Panc1 (cell line): Measurements from ENCODE around the gene NKX2-2. TPM values are rescaled to one million over a fixed set of nuclear protein-coding genes. Genes with fewer than 3 reads are reported as not detected.

Experiments used
- ATAC-seq: fragments of 200-7000 bp; cut with Tn5 transposase; 2 replicates; pipeline ENCODE4 v1.9.1; 2020; ENCODE audit warnings: mild to moderate bottlenecking, moderate library complexity
- BruUV-seq: library from RNA; stranded (reverse); fragments of 400-500 nt; replicated peaks from 2 replicates; lab custom pipeline; 2021; lab: Mats Ljungman, UMichigan
- CTCF ChIA-PET: fragments of 300-600 bp; sonication (Branson Sonifier 250); formaldehyde crosslinking; loops from one replicate; lab custom pipeline; 2022; ENCODE audit warnings: antibody characterized with exemption; lab: Charles Lee
- POLR2A ChIA-PET: fragments of 300-600 bp; sonication (Branson Sonifier 250); formaldehyde crosslinking; loops from one replicate; lab custom pipeline; 2022; ENCODE audit warnings: antibody characterized with exemption; lab: Charles Lee
- DNase-seq: peaks from one replicate; pipeline ENCODE4 v3.0.0-alpha.2; 2010; ENCODE audit warnings: low read depth, low spot score
- H3K27ac ChIP-seq: 2 replicates; pipeline ENCODE4 v1.5.1; 2011; ENCODE audit warnings: mild to moderate bottlenecking, low read length, inconsistent platforms
- H3K27me3 ChIP-seq: fragments of 200-500 bp; sonication (Bioruptor generic); 2 replicates; pipeline ENCODE4 v1.6.0; 2014; ENCODE audit warnings: low read length, inconsistent platforms; ENCODE audit not compliant: control insufficient read depth, insufficient read depth
- H3K36me3 ChIP-seq: fragments of 200-500 bp; sonication (Bioruptor generic); 2 replicates; pipeline ENCODE4 v1.5.1; 2014; ENCODE audit warnings: inconsistent platforms, mild to moderate bottlenecking, low read length, moderate library complexity; ENCODE audit not compliant: control insufficient read depth, insufficient read depth
- H3K4me1 ChIP-seq: 2 replicates; pipeline ENCODE4 v1.5.1; 2011; ENCODE audit warnings: inconsistent platforms, mild to moderate bottlenecking, low read length, moderate library complexity; ENCODE audit not compliant: control insufficient read depth, insufficient read depth
- H3K4me3 ChIP-seq, 2 experiments: 2 replicates each; pipeline ENCODE4 v1.5.1; 2011 to 2012; ENCODE audit warnings: low read depth in 2 of 2, low read length in 2 of 2, mild to moderate bottlenecking in 2 of 2, inconsistent platforms in 1 of 2, moderate library complexity in 1 of 2
- H3K9me3 ChIP-seq: fragments of 200-500 bp; sonication (Bioruptor generic); 2 replicates; pipeline ENCODE4 v1.5.1; 2014; ENCODE audit warnings: low read depth, mild to moderate bottlenecking, inconsistent platforms, low read length, moderate library complexity; ENCODE audit not compliant: control insufficient read depth, insufficient read depth
- CTCF ChIP-seq: fragments of 450-650 bp; IDR thresholded peaks from 2 replicates; pipeline ENCODE4 v1.5.1; 2017; ENCODE audit warnings: mild to moderate bottlenecking
- POLR2AphosphoS5 ChIP-seq: IDR thresholded peaks from 2 replicates; pipeline ENCODE4 v1.6.1; 2012; ENCODE audit warnings: mild to moderate bottlenecking, low read depth, low read length, moderate library complexity
- REST ChIP-seq, 2 experiments: IDR thresholded peaks; 2 replicates each; pipeline ENCODE4 v1.6.1; 2011 to 2012; ENCODE audit warnings: low read depth in 2 of 2, control low read depth in 1 of 2, low read length in 1 of 2, mild to moderate bottlenecking in 1 of 2, moderate library complexity in 1 of 2; ENCODE audit not compliant: insufficient read depth in 1 of 2
- SIN3A ChIP-seq: IDR thresholded peaks from 2 replicates; pipeline ENCODE4 v1.6.1; 2012; ENCODE audit warnings: low read depth, mild to moderate bottlenecking, low read length, moderate library complexity, borderline replicate concordance; ENCODE audit not compliant: insufficient read depth
- TCF7L2 ChIP-seq: IDR thresholded peaks from 2 replicates; pipeline ENCODE4 v1.6.1; 2011; ENCODE audit warnings: mild to moderate bottlenecking, low read depth, low read length, inconsistent platforms
- in situ Hi-C: cut with HindIII; loops from 2 replicates; pipeline ENCODE4 v1.10.0; 2016; ENCODE audit warnings: low sequenced_read_pairs, low pct_unique_long_range_greater_than_20kb
- intact Hi-C: fragments of 100-400 bp; cut with micrococcal nuclease; formaldehyde crosslinking; loops from one replicate; pipeline ENCODE4 v1.10.0; 2022; ENCODE audit not compliant: unreplicated experiment
- total RNA-seq: library from RNA; stranded (reverse); gene quantifications from one replicate; pipeline ENCODE4 v1.2.1, GENCODE V29; 2021; ENCODE audit not compliant: unreplicated experiment

NKX2-2 gene
- total RNA-seq, 1 experiment from 2014 or later = not detected

- Histone ChIP-seq H3K4me3 (no peak overlapping the region), H3K27me3 (0 out of 2 replicates have a peak, but pooled peaks cover 3% of the 10 kb centered on the region), H3K9me3 (no peaks in the 10 kb centered on the region), H3K36me3 (no peaks in the 10 kb centered on the region), H3K27ac (no peak overlapping the region), H3K4me1 (no peaks in the 10 kb centered on the region)
- BruUV-seq = no TSS peak
- TF ChIP-seq POLR2AphosphoS5 (no peak), TCF7L2 (no peak)
- DNase-seq (no peak), ATAC-seq (no peak)
- intact Hi-C loops = no loop called here
- POLR2A ChIA-PET = no interaction called here
- in situ Hi-C loops = no loop called here
- CTCF ChIA-PET = no interaction called here
These were observed 48.1 kb downstream of the NKX2-2 start for GRCh38 chr20:21465799-21466198.

- ATAC-seq = no peak
- no peaks in the 10 kb centered on the region for H3K9me3 ChIP-seq
- no peak overlapping the region for H3K4me3 ChIP-seq
- H3K4me1 ChIP-seq = no peaks in the 10 kb centered on the region
- intact Hi-C loops = no loop called here
- ChIA-PET POLR2A (no interaction called here), CTCF (no interaction called here)
- DNase-seq = no peak
- BruUV-seq = no TSS peak
- no peaks in the 10 kb centered on the region for H3K36me3 ChIP-seq
- no peak for TF ChIP-seq TCF7L2
- no peak for TF ChIP-seq SIN3A
- no peak for TF ChIP-seq CTCF
- no peak for TF ChIP-seq REST (IDR thresholded peaks at IDR 0.05; ENCODE audit: insufficient read depth in 1 of 2, low read depth in 2 of 2, low read length in 1 of 2)
- no peak for TF ChIP-seq POLR2AphosphoS5
- H3K27ac ChIP-seq = no peak overlapping the region
- peaks cover 3% of the 10 kb centered on the region; the same call in 1 of the 2 replicates for H3K27me3 ChIP-seq
- in situ Hi-C loops = no loop called here
These were observed 48.9 kb downstream of the NKX2-2 start for GRCh38 chr20:21464916-21465315.

Other genes with a start within 250 kb of the NKX2-2 start
- gene XRN2, start 210.7 kb downstream of the NKX2-2 start, total RNA-seq = 77.7 TPM
- not detected for gene NKX2-4, start 116.5 kb downstream of the NKX2-2 start, total RNA-seq
- gene PAX1, start 191.6 kb upstream of the NKX2-2 start, total RNA-seq = not detected